GM21723 (cell line): ENCODE results near the gene ERN1.

Source experiments
- ATAC-seq: cut with Tn5 transposase; IDR thresholded peaks from one replicate; pipeline ENCODE4 v1.9.1; 2021; ENCODE audit warnings: mild to moderate bottlenecking, moderate library complexity; ENCODE audit not compliant: unreplicated experiment

Gene ERN1

DNA sequence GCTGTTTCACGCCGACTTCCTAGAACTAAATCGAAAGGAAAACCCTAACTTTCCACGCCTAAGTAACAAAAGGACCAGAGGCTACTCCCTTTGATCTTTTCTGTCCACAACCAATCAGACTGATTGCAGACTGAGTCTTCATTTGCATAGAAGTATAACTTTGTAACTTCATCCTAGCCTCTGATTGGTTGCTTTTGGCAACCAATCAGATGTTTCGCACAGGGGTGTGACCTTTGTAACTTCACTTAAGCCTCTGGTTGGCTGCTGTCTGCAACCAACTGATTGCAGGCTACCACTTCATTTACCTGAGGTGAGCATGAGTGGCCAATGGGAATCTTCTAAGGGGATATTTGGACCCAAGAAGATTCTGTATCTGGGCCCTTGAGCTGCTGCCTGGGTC, 92.1 kb downstream of the ERN1 start:
- no peak for ATAC-seq

DNA sequence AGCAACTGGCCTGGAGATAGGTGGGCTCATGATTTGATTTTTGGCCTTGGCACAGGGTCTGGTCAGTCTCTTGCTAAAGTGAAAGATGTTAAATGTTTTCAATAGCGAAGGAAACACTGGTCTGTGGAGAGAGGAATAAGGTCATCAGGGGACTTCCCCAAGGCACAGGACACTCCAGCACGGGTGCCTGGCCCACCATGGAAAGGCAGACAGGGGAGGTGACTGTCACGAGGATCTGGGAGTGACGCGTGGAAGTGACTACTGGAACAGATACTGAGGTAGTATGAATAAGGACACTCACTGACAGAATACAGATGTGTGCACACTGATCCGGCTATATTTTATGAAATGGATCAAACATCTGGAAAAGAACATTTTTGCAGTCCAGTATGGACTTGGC, 92.8 kb downstream of the ERN1 start:
- no peak for ATAC-seq

DNA sequence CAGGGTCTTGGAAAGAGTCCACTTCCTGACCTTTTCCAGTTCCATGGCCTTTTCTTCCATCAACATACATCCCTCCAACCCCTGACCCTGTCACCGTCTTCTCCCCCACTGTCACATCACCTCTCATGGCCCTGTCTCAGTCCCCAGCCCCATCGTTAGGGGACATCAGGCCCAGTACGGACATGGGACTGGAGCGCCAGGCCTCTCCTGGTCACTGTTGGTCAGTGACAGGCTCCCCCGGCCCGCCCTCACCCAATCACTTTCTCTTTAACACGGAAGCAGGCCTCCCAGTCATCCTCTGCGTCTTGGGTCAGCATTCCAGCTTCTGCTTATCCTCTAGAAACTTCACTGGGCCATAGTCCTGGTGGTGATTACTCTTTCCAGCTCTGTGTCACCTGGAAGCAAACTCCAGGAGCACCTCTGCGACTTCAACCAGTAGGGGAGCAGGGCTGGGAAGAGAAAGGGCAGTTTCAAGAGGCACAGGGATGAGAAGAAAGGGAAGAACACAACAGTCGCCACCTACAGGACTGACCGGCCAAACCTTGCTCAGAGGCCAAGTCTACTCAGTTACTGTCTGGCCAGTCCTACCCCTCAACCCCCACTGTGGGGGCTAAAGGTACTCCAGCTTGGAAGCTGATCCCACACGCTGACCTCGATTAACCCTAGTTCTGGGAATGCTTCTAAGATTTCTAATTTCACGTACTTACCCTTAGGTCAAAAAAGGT, 93.6 kb downstream of the ERN1 start:
- no peak for ATAC-seq

DNA sequence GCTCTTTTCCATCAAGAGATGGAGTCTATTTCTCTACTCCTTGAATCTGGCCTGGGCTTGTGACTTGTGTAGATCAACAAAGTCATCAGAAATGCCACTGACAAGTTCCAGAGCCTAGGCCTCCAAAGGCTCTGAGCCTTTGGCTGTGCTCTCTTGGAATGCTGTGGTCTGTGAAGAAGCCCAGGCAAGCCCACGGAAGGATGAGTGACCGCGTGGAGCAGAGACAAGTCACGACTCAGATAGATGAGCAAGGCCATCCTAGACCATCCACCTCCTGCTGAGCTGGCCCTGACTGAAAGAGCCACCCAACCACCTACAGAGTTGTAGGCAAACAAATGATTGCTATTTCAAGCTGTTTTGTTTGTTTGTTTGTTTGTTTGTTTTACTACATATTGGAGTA, 97.9 kb downstream of the ERN1 start:
- ATAC-seq: no peak

DNA sequence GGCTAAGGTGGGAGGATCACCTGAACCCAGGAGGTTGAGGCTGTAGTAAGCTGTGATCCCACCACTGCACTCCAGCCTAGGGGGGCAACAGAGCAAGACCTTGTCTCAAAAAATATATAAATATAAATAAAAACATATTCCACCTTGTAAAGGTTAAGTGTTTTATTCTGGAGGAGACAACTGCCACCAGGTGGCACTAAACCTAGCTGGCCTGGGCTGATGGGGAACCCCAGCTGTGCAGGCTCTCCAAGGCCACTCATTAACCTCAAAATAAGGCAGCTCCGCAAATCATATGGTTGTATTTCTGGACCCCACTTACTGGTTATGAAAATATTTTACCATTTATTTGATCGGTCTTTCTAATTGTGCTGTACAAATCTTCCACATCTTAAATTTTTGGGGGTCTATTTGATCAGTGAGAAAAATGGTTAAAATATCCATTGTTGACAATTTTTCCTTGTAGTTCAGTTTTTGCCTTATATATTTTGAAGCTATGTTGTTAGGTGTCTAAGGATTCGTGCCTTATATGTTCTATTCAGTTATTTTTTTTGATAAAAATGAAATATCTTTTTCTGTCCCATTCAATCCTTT, 101.0 kb downstream of the ERN1 start:
- ATAC-seq: no peak

DNA sequence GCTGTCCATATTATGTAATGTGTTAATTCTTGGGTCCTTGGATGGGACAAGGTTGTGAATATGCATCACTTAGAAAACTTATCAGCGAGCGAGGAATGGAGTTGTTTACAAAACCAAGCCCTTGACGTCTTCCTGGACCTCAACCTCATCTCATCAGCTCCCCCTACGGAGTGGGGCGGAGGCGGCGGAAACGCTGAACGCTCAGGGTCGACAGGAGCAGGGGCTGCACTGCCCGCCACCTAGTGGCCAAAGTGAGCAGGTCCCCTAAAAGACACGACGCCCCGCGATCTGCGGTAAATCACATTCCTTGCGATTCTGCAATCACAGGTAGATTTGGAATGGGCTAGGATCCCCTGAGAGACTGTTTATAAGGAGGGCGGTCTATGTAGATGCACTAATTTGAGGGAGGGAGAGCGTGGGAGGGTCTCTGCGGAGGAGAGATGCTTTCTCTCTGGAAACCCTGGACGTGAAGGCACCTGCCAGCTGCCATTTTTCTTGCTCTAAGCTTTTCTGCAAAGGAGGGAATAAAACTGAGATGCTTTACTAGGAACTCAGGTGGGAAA, 104.1 kb downstream of the ERN1 start:
- ATAC-seq: peak; percentile 52

DNA sequence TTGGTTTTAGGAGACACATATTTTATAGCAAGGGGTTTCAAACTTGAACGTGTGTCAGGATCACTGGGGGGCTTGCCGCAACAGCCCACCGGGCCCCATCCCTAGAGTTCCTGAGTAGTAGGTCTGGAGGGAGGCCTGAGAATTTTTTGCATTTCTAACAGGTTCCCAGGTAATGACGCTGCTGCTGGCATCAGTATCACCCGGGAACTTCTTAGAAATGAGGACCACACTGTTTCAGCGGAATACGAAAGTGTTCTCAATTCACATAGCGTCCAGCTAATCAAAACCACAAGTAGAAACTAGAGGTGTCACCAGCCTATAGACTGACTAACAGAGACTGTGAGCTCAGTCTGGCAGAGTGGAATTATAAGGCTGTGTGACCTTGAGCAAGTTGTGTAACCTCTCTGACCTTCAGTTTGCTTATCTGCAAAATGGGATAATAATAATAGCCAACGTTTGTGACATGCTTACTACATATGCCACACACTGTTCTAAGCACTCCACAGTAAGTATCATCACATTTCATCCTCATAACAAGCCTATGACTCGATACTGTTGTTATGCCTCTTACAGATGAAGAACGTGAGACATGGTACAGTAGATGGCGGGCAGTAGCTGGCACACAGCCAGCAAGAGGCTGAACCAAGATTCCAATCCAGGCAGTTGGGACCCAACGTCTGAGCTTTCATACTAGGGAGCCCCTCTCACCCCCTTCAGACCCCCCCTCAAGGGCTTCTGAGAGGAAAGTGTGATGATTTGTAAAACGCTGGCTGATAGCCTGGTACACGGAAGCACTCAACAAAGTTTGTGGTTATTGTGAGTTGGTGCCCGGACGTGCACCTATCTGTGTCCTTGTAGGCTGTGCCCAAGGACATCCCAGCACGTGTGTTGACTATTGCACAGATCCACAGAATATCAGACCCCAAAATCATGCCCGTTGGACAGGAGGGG, 104.9 kb downstream of the ERN1 start:
- ATAC-seq: no peak

DNA sequence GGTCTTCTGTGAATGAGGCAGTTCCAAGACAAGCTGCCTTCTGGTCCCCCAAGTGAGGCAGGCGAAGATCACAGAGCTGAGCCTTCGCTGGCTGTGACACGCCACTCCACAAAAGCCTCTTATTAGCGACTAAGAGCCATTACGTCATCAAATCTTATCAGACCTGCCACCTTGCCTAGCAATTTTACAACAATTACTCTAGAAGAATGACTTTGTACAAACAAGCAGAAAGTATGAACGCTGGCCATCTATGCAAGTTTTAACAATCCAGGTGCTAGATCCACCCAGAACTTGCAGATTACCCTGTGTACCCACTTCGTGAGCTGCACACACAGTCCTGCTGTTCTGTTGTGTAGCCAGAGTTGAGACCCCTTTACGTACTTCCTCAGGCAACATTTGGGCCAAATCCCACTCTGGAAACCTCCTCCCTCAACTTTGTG, 105.7 kb downstream of the ERN1 start:
- no peak for ATAC-seq

DNA sequence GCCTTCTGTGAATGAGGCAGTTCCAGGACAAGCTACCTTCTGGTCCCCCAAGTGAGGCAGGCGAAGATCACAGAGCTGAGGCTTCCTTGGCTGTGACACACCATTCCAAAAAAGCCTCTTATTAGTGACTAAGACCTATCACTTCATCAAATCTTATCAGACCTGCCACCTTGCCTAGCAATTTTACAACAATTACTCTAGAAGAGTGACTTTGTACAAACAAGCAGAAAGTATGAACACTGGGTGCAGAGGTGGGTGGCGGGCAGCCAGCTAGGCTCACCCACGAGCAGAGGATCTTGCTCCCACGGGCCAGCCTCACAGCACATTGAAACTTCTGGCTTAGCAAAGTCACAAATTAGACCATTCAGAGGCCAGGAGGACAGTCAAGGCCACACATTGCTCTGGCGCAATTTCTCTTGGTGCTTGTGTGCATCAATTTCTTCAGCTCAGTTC, 107.3 kb downstream of the ERN1 start:
- ATAC-seq: no peak

DNA sequence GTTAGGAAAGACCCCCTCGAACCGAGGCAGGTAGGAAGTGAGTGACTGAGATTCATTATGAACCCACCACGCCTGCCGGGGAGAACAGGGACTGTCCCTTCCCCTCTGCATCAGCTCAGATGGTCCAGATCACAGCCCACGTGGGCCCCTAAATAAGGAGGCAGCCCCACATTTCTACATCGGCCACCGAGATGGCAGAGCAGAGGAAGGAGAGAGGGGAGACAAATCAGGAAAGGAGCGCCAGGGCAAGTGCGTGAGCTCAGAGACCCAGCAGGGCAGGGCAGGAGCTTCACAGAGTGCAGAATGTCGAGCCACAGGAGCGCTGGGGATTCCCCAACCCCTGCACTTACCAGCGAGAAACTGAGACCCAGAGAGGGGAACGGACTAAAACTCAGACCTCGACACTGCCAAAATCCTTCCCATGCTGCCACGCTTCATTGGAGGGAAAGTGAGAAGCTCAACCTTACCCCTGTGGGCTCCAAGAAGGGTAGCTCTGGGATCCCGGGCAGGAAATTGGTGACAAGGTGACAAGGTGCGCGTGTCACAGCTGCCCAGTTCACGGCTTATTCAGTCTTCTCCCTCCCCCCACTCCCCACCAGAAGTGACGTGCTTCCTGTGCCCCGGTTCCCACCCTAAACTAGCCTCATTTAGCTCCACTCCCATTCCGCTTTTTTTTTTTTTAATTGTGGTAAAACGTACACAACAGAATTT, 109.7 kb downstream of the ERN1 start, which contains the start of gene ICAM2:
ICAM2 (minus strand) TSS at position 578 of the 711 bp plus-strand sequence. CDS start 13,942 bp downstream, outside the sequence.
- ATAC-seq: peak; percentile 59

DNA sequence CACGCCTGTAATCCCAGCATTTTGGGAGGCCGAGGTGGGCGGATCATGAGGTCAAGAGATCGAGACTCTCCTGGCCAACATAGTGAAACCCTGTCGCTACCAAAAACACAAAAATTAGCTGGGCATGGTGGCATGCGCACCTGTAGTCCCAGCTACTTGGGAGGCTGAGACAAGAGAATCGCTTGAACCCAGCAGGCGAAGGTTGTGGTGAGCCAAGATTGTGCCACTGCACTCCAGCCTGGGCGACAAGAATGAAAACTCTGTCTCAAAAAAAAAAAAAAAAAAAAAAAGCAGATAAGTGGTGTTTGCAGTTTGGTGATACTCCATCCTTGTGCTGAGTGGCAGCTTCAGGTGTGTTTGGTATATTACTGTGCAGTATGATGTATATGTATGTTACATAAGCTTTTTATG, 110.4 kb downstream of the ERN1 start:
- peak; percentile 14 for ATAC-seq

DNA sequence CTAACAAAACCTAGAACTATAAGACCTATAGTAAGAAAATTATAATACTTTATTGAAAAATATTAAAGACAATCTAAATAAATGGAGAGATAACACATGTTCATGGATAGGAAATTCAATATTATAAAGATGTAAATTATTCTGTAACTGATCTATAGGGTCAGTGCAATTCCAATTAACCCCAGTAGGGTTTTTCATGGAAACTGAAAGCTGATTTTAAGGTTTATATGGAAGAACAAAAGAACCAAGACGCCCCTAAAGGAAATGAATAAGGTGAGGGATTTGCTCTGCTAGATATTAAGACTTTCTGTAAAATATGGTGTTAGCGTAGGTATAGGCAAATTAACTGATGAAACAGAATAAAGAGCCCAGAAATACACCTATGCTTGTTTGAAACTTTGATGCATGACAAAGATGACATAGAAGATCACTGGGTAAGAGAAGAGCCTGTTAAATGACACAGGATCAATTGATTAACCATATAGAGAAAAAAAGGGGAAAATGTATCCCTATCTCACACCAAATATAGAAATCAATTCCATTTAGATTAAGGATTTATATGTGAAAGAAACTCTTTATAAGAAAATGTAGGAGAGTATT, 112.5 kb downstream of the ERN1 start:
- ATAC-seq: no peak

DNA sequence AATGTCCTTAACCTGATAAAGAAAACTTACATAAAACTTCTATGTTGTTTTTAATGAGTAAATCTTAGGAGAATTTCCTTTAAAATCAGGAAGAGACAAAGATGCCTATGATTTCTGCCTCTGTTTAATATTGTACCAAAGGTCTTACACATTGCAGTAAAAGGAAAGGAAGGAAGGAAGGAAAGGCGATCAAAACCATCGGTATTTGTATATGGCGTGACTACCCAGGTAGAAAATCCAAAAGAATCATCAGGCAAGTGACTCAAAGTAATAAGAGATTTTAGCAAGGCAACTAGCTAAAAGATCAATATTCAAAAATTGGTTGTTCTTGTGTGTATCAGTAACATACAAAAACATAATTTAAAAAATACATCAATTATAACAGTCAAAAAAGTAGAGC, 113.0 kb downstream of the ERN1 start:
- ATAC-seq: no peak

DNA sequence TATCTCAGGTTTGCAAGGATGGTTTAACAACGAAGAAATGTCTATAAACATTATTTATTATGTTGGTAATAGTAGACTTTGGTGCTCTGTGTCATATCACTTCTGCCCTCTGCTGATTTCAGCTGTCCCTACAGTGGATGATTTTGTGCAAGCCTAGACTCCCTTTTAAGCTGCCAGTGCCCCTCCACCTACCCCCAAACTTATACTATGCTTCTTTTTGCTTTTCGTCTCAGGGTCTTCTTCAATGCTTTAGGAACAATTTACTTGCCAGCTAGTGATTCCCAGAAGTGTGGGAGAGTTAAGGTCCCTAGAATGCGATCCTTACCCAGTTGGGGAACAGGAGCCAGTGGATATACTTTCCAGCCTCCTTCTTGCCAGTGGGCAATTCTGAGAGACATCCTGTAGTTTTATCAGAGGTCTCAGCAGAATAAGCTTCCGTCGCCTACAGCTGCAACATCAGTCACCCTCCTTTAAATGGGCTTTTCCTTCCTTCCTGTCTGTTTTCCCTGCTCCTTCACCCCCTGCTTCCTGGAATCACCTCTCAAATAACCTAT, 113.6 kb downstream of the ERN1 start:
- no peak for ATAC-seq

DNA sequence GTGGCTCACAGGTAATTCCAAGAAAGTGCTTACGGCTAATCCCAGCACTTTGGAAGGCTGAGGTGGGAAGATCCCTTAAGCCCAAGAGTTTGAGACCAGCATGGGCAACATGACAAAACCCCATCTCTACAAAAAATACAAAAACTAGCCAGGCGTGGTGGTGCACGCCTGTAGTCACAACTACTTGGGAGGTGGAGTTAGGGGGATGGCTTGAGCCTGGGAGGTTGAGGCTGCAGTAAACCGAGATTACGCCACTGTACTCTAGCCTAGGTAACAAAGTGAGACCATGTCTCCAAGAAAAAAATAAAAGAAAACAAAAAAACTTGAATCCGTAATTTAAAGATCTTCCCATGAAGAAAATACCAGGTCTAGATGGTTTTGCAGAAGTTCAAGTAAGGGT, 114.5 kb downstream of the ERN1 start:
- ATAC-seq: no peak

DNA sequence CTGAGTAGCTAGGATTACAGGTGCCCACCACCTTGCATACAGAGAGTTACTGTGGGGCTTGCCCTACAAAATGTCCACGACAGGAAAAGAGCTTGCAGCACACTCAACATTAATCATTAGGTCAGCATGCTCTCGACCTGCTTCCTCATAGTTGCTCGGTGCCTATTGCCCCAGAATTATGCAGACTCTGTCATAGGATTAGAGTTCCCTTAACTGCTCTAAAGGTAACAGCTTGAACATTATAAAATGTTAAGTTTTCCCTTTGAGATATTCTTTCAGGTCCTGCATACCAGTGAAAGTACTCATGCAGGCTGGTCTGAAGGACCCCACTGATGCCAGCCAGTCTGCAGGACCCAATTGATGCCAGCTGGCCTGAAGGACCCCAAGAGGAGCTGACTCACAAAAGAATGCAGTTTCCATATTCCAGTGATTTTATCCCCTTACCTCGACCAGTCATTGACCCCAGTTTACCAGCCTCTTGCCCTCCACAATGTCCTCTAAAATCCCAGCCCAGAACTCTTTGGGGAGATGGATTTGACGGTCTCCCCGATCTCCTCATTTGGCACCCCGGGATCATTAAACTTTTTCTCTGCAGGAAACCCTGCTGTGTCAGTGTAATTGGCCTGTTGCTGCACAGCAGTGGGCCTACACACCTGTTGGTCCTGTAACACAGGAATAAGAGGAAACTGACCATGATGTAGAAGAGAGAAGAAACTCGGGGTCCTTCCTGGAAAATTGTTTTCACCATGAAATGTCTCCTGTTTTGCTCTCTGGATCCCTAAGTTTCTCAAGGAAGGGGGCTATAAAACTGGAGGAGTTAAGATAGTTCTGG, 120.2 kb downstream of the ERN1 start:
- no peak for ATAC-seq

DNA sequence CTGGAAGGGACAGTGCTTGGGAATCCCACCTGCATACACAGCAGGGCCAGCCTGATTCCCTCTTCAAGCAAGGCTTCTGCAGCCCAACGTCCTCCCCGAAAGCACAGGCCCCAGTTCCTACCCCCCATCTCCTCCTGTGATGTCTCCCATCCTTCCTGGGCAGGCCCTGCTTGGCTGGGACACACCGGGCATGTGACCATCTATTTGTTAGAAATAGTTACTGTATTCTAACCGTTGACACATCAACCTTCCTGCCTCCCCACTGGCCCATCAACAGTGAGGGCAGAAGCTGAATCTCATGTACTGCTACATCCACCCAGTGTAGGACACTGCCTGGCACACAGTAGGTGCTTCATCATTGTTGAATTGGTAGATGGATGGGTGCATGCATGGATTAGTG, 121.1 kb downstream of the ERN1 start:
- ATAC-seq: no peak

DNA sequence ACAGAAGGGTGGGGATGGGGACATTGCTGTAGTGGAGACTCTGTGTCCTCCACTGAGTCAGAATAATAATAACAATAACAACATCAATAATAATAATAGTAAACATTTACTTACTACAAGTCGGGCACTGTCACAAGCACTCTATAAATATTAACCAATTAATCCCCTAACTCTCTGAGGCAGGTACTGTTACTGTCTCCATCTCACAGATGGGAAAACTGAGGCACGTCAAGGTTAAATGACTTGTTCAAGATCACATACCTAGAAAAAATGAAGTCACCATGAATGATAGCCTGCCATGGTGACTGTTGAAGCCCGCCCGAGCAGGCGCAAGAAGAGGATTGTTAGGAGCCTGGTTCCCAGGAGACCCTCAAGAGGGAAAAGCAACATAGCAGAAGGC, 121.6 kb downstream of the ERN1 start:
- no peak for ATAC-seq

DNA sequence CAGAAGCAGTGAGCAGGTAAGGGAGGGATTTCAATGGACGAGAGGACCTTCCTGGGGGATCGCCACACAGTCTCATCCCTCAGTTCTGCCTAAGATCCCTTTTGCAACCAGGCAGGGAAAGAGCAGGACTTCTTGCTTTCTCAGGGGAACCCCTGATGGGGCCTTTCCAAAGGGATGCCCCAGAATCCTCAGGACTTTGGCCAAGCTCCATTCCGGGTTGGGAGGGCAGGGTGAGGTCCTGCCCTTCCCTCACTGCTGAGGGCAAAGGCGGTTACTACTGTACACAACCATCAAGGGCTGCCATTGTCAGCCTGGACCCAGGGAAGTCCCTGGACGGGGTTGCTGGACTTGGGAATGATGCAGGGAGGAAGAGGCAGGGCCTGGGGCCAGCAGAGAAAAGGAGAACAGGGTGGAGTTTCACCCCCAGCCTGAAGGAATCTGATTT, 122.1 kb downstream of the ERN1 start:
- ATAC-seq: no peak
